Mucosa of stomach (tissue), 1 donor: ENCODE results near the gene MYO18A.

Source experiments
- H3K27me3 ChIP-seq: one replicate; pipeline ENCODE4 v1.7.0; 2013; ENCODE audit warnings: mild to moderate bottlenecking, low read length; ENCODE audit not compliant: control insufficient read depth, insufficient read depth
- H3K36me3 ChIP-seq: one replicate; pipeline ENCODE4 v1.7.0; 2013; ENCODE audit warnings: low read length; ENCODE audit not compliant: control insufficient read depth, insufficient read depth
- H3K4me1 ChIP-seq: one replicate; pipeline ENCODE4 v1.7.0; 2013; ENCODE audit warnings: mild to moderate bottlenecking, low read length; ENCODE audit not compliant: control insufficient read depth, insufficient read depth
- H3K4me3 ChIP-seq: one replicate; pipeline ENCODE4 v1.7.0; 2013; ENCODE audit warnings: low read length
- H3K9ac ChIP-seq: one replicate; pipeline ENCODE4 v1.7.0; 2013; ENCODE audit warnings: mild to moderate bottlenecking, low read length, moderate library complexity
- H3K9me3 ChIP-seq: one replicate; pipeline ENCODE4 v1.7.0; 2013; ENCODE audit warnings: mild to moderate bottlenecking, low read length, moderate library complexity; ENCODE audit not compliant: control insufficient read depth
- donor health status: Pancreatic carcinoma.

MYO18A gene

DNA sequence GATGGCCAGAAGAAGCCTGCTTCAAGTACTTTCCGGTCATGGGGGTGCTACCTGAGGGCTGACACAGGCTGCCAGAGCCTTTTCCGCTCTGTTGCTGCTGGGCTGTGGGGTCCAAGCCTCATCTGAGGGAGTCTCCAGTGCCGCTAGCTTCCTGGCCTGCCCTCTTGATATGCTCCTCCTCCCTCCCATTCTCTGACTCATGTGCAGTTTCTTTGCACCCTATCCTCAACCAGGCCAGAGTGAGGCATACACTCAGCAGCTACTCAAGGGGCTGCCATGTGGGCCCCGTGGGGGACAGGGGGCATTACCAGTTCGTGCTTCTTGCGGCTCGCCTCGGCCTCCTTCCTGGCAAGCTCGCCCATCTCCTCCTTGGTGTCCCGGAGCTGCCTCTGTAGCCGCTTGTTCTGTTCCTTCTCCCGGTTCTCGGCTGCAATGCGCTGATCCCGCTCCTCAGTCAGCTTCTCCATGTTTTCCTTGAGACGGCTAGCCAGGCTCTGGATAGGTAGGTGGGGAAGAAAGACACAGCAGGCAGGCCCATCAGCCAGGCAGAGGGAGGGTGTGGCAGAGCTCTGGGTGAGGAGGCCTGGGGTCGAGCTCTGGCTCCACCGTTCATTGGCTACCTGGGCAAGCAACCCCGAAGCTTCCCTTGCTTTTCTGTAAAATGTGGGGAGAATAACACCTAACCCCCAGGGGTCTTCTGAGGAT lies 93.4 kb downstream of the MYO18A start:
- H3K36me3 ChIP-seq, result peaks cover 14% of the 10 kb centered on the region
- H3K9me3 ChIP-seq, result no peaks in the 10 kb centered on the region
- no peak overlapping the region for H3K4me3 ChIP-seq
- no peaks in the 10 kb centered on the region for H3K4me1 ChIP-seq
- no peaks in the 10 kb centered on the region for H3K27me3 ChIP-seq
- no peak overlapping the region for H3K9ac ChIP-seq

DNA sequence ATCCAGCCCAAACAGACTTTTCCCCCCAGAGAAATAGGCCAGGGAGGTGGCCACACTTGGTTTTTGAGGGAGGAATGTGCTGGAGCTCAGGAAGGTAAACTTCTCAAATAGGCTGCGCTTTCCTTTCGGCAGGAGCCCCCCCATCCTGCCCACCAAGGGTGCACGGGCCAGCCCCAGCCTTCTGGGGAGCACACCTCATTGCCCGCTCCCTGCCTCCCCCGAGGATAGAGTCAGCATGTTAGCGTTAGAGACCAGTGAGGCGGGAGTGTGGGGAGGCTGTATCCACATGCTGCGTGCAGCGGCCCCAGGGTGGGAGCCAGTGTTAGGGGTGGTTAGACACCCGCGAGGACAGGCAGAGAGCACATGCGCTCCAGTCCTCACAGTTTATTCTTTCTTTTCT lies 95.0 kb downstream of the MYO18A start:
- Histone ChIP-seq H3K4me3 (no peak overlapping the region), H3K4me1 (no peaks in the 10 kb centered on the region), H3K36me3 (peaks cover 8% of the 10 kb centered on the region), H3K9ac (no peak overlapping the region), H3K27me3 (no peaks in the 10 kb centered on the region), H3K9me3 (no peaks in the 10 kb centered on the region)

DNA sequence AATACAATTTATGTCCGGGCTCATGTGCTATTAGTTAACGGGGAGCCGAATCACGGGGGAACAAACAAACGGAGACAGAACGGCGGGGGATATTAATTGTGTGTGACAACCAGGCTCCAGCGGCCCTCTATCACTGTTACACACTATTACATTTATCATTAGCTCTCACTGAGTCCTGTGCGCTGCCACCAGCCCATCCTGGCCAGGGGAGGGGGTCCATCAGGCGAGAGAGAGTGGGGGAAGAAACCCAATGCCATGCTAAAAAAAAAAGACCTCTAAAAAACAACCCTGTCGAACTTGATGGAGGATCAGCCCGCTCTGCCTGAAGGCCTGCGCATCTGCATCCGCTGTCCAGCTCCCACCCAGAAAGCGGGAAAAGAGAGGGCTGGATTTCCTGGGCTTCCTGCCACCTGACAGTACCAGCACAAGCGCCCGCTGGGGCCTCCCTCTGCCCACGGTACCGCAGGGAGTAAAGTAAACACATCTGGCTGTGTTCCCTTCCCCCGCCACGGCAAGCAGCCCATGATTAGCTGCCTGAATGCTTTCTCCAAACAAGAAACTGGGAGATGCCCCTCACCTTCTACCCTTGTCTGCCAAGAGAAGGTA lies 95.6 kb downstream of the MYO18A start:
- Histone ChIP-seq H3K9ac (no peak overlapping the region), H3K27me3 (no peaks in the 10 kb centered on the region), H3K4me3 (no peak overlapping the region), H3K4me1 (no peaks in the 10 kb centered on the region), H3K36me3 (peaks cover 8% of the 10 kb centered on the region), H3K9me3 (no peaks in the 10 kb centered on the region)

DNA sequence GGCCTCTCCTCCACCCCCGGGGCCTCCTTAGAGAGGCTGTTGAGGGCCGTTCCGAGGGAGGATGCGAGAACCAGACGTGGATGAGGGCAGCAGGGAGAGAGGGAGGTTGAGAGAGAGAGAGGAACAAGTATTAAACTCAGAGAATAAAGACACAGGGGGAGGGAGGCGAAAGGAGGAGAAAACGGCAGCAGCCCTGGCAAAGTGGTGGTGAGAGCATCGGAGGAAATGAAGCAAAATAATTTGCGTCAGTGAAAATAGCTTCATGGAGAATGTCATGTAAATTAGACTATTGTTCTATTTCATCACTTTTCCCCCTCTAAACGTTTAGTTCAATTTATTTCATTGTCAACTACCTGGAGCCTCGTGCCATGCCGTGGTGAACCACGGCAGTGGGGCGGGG lies 99.2 kb downstream of the MYO18A start:
- H3K9ac ChIP-seq, result no peak overlapping the region
- H3K36me3 ChIP-seq, result peaks cover 7% of the 10 kb centered on the region
- H3K27me3 ChIP-seq, result no peaks in the 10 kb centered on the region
- no peak overlapping the region for H3K4me3 ChIP-seq
- H3K9me3 ChIP-seq, result no peaks in the 10 kb centered on the region
- H3K4me1 ChIP-seq, result no peaks in the 10 kb centered on the region

DNA sequence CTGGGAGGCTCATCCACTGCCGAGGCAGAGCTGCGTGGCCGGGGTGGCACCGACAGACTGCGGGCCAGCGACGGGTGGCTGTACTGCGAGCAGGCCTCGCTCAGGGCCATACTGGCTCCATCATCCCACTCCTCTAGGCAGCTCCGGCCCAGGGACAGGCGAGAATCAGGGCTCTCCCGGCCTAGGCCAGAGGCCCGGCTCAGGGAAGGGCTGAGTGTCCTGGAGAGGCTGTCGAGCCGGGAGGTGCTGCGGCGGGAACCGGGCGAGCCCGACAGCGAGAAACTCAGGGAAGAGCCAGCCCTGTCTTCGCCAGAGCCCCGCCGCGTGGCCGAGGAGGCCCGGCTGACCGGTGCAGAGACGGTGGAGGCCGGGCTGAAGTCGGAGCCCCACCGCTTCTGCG lies 99.9 kb downstream of the MYO18A start:
- no peaks in the 10 kb centered on the region for H3K4me1 ChIP-seq
- H3K36me3 ChIP-seq, result peaks cover 7% of the 10 kb centered on the region
- H3K4me3 ChIP-seq, result no peak overlapping the region
- H3K9ac ChIP-seq, result no peak overlapping the region
- no peaks in the 10 kb centered on the region for H3K27me3 ChIP-seq
- H3K9me3 ChIP-seq, result no peaks in the 10 kb centered on the region

DNA sequence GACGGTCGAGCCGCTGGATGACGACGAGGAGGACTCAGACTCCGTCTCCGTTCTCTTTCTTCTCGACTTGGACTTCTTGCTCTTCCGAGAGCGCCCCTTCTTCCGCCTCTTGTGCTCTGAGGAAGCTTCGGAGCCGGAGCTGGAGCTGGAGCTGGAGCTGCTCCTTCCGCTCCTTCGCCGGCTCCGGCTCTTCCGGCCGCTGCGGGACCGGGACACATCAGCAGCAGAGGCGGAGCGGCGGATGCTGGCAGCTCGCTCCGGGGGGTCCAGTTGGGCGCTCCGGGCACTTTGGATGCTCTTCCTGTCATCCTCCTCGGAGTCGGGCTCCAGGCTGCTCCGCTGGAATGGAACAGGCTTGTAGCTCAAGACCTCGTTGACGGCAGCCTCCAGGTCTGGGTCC lies 100.3 kb downstream of the MYO18A start:
- no peaks in the 10 kb centered on the region for H3K9me3 ChIP-seq
- no peak overlapping the region for H3K4me3 ChIP-seq
- no peaks in the 10 kb centered on the region for H3K27me3 ChIP-seq
- H3K9ac ChIP-seq, result no peak overlapping the region
- peaks cover 7% of the 10 kb centered on the region for H3K36me3 ChIP-seq
- no peaks in the 10 kb centered on the region for H3K4me1 ChIP-seq

DNA sequence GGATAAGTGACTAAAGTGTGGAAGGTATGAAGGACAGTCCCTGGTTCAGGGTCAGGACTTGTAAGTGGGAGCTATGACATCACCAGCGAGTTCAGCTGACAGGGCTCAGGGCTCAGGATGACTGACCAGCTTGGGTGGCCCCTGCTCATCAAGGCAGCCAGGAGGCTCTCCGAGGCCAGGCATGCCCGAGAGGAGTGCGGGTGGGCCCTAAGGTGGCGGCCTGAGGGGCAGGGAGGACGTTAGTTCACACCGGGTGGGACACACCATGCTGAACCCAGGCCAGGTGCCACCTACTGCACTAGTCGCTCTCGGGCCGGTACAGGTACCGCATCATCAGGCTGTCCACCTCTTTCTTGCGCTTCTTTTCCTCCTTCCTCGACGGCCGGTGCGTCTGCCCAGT lies 100.8 kb downstream of the MYO18A start:
- H3K9ac ChIP-seq, result no peak overlapping the region
- H3K4me3 ChIP-seq, result no peak overlapping the region
- H3K9me3 ChIP-seq, result no peaks in the 10 kb centered on the region
- no peaks in the 10 kb centered on the region for H3K4me1 ChIP-seq
- no peaks in the 10 kb centered on the region for H3K27me3 ChIP-seq
- H3K36me3 ChIP-seq, result peaks cover 7% of the 10 kb centered on the region

DNA sequence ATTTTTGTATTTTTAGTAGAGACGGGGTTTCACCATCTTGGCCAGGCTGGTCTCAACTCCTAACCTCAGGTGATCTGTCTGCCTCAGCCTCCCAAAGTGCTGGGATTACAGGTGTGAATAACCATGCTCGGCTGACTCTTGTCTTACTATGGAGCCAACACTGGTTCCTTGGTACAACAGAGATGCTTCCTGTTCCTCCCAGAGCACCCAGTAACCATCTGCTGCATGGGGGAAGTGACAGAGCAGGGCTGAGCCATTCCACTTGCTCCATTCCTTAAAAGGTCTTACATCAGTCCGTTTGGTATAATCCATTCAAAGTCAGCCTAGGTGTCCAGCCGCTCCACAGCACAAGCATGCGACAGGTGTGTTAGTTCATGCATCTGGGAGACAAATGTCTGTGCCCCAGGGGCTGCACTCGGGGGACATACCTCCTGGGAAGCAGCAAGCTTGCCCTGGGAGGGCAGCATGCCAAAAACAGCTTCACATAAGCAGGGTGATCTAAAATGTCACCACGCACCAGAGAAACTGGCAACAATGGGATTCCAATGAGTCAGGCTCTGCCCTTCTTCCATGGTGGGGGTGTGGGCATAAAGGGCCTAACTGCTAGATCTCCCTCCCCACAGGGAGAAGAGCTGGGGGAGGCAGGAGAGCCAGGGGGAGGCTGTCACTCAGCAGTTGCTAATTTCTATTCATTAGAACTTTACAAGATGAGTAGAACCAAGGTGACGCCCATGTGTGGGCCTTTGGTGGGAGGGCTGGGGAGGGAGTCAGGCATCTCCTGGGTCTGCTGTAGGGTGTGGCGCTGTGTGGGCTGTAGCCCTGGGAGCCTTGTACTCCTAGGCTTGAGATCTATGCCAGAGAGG lies 101.8 kb downstream of the MYO18A start:
- no peak overlapping the region for H3K4me3 ChIP-seq
- H3K27me3 ChIP-seq, result no peaks in the 10 kb centered on the region
- H3K36me3 ChIP-seq, result peaks cover 7% of the 10 kb centered on the region
- H3K4me1 ChIP-seq, result no peaks in the 10 kb centered on the region
- H3K9ac ChIP-seq, result no peak overlapping the region
- no peaks in the 10 kb centered on the region for H3K9me3 ChIP-seq

DNA sequence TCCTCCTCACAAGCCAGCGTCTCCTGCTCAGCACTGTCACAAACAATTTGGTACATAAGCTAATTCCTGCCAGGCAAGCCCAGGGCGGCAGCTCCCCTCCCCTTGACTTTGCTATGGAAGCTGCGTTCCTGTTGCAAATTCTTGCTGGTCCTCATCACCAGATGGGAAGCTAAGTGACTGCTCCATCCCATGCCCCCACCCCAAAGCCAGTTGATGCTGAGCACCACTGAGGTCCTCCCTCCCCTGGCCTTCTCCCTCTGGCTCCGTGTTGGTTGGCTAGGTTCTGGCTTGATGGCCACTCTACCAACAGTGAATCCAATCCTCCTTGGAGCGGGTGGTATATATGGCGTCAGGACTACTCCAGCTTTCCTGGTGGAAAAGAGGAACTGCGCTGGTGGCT lies 102.9 kb downstream of the MYO18A start:
- H3K9ac ChIP-seq, result no peak overlapping the region
- H3K4me3 ChIP-seq, result no peak overlapping the region
- peaks cover 7% of the 10 kb centered on the region for H3K36me3 ChIP-seq
- no peaks in the 10 kb centered on the region for H3K27me3 ChIP-seq
- H3K9me3 ChIP-seq, result no peaks in the 10 kb centered on the region
- no peaks in the 10 kb centered on the region for H3K4me1 ChIP-seq

DNA sequence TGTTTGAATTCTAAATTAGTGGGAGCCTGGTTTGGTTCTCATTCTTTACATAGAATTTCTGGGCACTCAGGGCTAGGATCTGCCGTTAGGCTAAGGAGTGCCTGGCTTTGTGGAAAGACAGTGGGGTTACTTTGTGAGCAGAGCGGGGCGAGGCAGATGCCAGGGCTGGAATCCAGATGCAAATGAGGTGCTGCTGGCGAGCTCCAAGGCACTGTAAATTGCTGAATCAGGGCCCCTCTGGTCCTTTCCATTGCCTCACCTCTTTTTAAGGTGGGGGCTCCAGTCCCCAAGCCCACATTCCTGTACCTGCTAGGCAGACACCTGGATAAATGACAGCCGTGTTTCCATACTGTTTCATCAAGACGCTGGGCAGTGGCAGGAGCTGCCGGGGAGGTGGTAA lies 103.5 kb downstream of the MYO18A start:
- Histone ChIP-seq H3K27me3 (no peaks in the 10 kb centered on the region), H3K9me3 (no peaks in the 10 kb centered on the region), H3K36me3 (peaks cover 7% of the 10 kb centered on the region), H3K4me1 (no peaks in the 10 kb centered on the region), H3K4me3 (no peak overlapping the region), H3K9ac (no peak overlapping the region)

DNA sequence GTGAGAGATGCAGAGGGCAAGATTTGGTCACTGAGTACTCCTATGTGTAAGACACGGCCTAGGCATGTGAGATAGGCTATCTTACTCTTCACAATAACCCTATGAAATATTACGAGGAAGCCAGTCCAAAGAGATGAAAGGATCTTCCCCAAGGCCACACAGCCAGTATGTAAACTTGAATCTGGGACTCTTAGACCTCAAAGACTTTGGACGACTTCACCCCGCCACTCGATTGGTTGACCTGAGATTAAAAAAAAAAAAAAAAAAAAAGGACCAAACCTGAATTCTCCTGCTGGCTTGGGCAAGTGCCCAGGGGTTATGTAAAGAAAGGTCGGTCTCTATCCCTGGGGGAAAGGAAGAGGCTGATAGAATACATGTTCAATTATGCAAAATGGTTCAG lies 104.1 kb downstream of the MYO18A start:
- no peaks in the 10 kb centered on the region for H3K9me3 ChIP-seq
- peaks cover 7% of the 10 kb centered on the region for H3K36me3 ChIP-seq
- no peak overlapping the region for H3K4me3 ChIP-seq
- no peak overlapping the region for H3K9ac ChIP-seq
- H3K27me3 ChIP-seq, result no peaks in the 10 kb centered on the region
- no peaks in the 10 kb centered on the region for H3K4me1 ChIP-seq

DNA sequence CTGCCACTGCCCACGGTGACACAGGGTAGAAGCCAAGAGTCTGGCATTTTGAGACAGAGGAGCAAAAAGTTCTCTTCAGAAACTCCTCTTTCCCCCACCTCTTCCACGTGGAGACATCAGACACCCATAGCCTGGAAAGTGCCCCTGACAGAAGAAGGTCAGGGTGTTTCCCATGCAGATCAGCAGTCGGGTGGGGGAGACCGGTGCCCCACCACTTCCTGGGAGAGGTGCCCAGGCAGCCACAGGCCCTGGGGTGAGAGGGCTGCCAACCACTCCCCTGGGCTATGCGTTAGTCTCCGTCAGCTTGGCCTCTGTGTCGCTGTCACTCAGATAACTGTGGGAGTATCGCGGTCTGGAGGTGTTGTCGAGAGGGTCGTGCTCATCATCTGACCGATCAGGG lies 105.7 kb downstream of the MYO18A start:
- peaks cover 4% of the 10 kb centered on the region for H3K27me3 ChIP-seq
- no peak overlapping the region for H3K9ac ChIP-seq
- no peaks in the 10 kb centered on the region for H3K9me3 ChIP-seq
- H3K36me3 ChIP-seq, result peaks cover 7% of the 10 kb centered on the region
- H3K4me3 ChIP-seq, result no peak overlapping the region
- peaks cover 4% of the 10 kb centered on the region for H3K4me1 ChIP-seq
